ENCODE measurements around the gene MXD3.
A peak's percentile ranks its signal among the peaks of the same experiment; 100 is the strongest.

Gene MXD3

DNA sequence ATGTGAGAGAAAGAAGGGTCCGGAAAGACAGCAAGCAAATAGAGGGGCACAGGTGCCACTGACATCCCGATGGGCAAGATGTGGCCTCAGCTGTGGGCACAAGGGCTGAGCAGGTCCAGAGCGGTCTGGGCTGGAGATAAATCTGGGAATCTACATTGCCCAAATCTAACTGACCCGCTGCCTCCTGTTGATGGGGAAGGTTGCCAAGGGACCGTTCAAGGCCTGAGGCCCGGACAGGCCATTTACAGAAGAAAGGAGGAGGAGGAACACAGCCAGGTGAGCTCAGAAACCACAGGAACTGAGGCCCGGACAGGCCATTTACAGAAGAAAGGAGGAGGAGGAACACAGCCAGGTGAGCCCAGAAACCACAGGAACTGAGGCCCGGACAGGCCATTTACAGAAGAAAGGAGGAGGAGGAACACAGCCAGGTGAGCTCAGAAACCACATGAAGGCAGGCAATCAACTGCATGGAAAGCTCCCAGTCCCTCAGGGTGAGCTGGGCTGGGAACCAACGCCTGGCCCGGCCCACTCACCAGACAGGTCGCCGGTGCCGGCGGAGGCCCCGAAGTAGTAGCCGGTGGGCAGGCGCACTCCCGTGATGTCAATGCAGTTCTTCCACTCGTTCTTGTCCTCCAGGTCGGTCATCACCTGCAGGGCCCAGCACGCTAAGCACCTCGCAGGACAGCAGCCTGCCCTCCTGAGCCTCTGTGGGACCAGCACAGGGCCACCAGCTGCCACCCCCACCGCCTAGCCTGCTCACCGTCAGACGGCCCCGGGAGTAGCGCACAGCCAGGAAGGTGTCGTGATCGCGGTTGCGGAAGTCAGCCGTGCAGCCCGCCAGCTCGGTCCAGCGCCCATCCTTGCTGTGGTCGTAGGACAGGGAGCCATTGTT is 25.2 kb upstream of the MXD3 start:
- TF ChIP-seq, protein P1, sequence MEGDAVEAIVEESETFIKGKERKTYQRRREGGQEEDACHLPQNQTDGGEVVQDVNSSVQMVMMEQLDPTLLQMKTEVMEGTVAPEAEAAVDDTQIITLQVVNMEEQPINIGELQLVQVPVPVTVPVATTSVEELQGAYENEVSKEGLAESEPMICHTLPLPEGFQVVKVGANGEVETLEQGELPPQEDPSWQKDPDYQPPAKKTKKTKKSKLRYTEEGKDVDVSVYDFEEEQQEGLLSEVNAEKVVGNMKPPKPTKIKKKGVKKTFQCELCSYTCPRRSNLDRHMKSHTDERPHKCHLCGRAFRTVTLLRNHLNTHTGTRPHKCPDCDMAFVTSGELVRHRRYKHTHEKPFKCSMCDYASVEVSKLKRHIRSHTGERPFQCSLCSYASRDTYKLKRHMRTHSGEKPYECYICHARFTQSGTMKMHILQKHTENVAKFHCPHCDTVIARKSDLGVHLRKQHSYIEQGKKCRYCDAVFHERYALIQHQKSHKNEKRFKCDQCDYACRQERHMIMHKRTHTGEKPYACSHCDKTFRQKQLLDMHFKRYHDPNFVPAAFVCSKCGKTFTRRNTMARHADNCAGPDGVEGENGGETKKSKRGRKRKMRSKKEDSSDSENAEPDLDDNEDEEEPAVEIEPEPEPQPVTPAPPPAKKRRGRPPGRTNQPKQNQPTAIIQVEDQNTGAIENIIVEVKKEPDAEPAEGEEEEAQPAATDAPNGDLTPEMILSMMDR (conservative IDR thresholded peaks at IDR 0.05; ENCODE audit: low read depth), result no peak
- ChIA-PET POLR2A (ENCODE audit: low non-redundant PET) (no interaction called here), CTCF (interaction anchor here (0.6 to 1.7 kb wide), 5 partner anchors 24 to 221 kb away, joined by 3 to 7 read pairs (median 4); no protein-coding TSS in a partner anchor)
- DNase-seq (ENCODE audit: low spot score), result no peak
- no peak overlapping the region for H3K27ac ChIP-seq

DNA sequence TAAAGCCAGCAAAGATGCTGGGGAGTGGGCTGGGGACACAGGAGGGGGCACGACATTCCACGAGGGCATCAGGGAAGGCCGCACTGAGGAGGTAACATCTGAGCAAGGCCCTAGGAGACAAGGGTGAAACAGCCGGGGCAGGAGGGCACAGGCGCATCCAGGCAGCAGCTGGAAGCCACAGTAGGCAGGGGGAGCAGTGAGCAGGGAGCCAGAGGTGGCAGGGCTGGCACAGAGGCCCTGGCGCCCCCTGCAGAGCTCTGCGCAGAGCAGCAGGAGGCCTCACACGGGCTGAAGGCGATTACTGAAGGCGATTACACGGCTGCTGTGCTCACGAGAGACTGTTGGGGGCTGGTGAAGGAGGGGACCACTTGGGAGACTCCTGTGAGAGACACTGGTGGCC is 24.4 kb upstream of the MXD3 start:
- TF ChIP-seq, protein P1 (conservative IDR thresholded peaks at IDR 0.05; ENCODE audit: low read depth), result no peak
- POLR2A ChIA-PET (ENCODE audit: low non-redundant PET), result no interaction called here
- CTCF ChIA-PET, result interaction anchor here (0.6 to 1.7 kb wide), 5 partner anchors 25 to 163 kb away, joined by 3 to 7 read pairs (median 3); no protein-coding TSS in a partner anchor
- no peak overlapping the region for H3K27ac ChIP-seq
- DNase-seq (ENCODE audit: low spot score), result no peak

DNA sequence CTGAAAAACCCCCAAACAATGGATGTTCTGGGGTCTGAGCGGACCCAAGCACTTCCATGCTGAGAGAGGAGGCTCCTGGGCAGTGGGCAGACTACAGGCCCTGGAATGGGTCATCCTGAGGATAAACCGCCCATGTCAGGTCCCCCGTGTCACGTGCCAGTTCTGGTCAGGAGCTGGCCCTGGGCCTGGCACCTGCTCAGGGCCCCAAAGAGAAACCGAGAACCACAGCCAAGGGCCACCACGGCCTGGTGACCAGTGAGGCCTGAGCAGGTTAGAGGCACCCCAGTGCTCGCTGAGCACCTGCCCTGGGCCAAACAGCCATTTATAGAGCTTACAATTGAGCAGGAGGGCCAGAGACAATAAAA is 24.0 kb upstream of the MXD3 start:
- ChIA-PET POLR2A (ENCODE audit: low non-redundant PET) (no interaction called here), CTCF (interaction anchor here (0.6 to 1.7 kb wide), 6 partner anchors 9 to 67 kb away, joined by 3 to 7 read pairs (median 3); no protein-coding TSS in a partner anchor)
- TF ChIP-seq, protein P1 (conservative IDR thresholded peaks at IDR 0.05; ENCODE audit: low read depth), result no peak
- H3K27ac ChIP-seq, result peak overlapping the region; percentile 9; the same call in 1 of the 2 replicates
- no peak for DNase-seq (ENCODE audit: low spot score)

DNA sequence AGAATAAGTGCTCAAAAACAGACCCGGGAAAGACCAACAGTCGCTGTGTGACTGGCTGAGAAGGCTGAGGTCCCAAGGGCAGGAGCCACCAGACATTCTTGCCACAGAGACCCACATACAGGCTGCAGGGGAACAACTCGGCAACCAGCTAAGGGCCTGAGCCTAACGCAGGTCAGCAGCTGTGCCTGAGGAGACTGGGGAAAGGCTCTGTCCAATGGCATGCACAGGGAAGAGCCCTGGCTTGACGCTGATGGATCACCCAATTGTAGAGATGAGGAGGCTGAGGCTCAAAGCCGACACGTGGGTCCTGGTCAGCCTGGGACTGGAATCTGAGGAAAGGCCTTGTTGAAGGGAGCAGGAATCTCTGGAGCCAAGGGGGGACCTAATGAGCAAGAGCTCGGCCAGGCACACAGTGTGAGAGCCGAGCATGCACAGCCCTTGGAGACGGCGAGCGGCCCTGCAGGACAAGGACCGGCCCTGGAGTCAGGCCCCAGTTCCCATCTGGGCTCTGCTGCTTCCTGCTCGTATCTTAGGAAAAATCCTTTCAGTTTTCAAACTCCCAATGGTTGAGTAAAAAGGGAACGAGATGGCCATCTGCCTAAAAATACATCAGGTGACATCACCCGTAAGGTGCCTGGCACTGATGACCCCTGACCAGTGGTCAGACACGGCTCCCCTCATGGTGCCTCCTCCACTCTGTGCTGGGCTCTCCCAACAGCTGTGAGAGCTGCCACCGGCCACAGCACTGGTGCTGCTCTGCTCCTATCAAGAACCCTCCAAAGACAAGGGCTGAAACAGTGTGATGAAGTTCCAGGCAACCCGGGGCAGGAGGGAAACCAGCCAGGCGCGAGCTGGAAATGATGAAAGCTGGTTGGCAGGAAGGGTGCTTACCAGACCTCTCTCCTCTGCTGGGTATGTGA is 23.3 kb upstream of the MXD3 start:
- DNase-seq (ENCODE audit: low spot score), result no peak
- ChIA-PET CTCF (interaction anchor here (0.5 to 1.7 kb wide), 5 partner anchors 9 to 68 kb away, joined by 3 to 7 read pairs (median 3); no protein-coding TSS in a partner anchor), POLR2A (ENCODE audit: low non-redundant PET) (no interaction called here)
- H3K27ac ChIP-seq, result peak overlapping the region; percentile 9; the same call in 1 of the 2 replicates
- TF ChIP-seq, protein P1 (conservative IDR thresholded peaks at IDR 0.05; ENCODE audit: low read depth), result no peak

DNA sequence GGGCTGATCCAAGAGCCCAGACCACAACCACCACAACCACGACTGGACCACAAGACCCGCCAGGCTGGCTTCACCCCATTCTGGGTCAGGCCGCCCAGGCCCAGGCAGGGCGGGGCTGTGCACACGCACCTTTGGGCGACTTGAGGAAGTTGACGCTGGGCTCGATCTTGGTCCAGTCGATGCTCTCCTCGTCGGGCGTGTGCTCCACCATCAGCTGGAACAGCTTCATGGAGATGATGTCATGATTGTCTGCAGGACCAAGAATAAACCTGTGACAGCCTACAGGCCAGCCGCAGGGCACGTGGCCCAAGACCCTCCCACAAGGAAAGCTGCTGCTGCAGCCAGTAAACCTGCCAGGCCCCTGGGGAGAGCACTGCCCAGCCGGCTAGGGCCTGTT is 22.5 kb upstream of the MXD3 start:
- ChIA-PET POLR2A (ENCODE audit: low non-redundant PET) (no interaction called here), CTCF (interaction anchor here (0.6 kb wide), 1 partner anchor 77 kb away, joined by 3 read pairs; no protein-coding TSS in a partner anchor)
- peak overlapping the region; percentile 3; the same call in 1 of the 2 replicates for H3K27ac ChIP-seq
- TF ChIP-seq, protein P1 (conservative IDR thresholded peaks at IDR 0.05; ENCODE audit: low read depth), result no peak
- DNase-seq (ENCODE audit: low spot score), result no peak
